Head of caudate nucleus (tissue), 42 donors: ENCODE measurements around the gene RNF166.
"Not testable (repeated sequence)": the region's sequence is repeated elsewhere in the genome, so short reads cannot be mapped to it uniquely, and the experiment has no call there.

Experiments used
- DNase-seq, 42 donors: peaks; one replicate each; pipeline versions ENCODE4 v3.0.0 to v3.0.0-alpha.2; 2020 to 2021; ENCODE audit warnings: mixed read lengths in 7 of 42
- intact Hi-C: fragments of 100-400 bp; cut with DNase I; formaldehyde crosslinking; loops from one replicate; pipeline ENCODE4 v1.15.0; 2022

The RNF166 gene

DNA sequence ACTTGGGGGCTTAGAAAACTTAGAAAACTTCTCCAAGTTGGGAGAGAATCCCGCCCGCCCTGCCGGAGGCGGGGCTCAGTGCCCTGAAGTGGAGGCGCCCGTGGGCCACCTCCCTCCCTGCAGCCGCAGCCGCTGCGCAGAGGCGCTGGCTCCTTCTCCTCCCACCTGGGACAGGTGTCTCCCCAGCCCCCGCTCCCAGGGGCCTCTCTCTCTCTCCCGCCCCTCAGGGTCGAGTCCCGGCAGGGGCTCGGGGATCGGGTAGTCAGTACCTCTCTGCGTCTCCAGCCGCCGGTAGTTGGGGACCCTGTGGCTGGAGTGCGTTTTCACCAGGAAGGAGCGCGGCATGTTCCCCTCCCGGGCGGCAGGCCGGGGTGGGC is 20.2 kb downstream of the RNF166 start:
- intact Hi-C loops = no loop called here

GRCh38 chr16:88685156-88686061 is 20.8 kb downstream of the RNF166 start:
- intact Hi-C loops = no loop called here
- peak in 19 of 42 donors; percentile 24 to 62 (median 46) for DNase-seq

More for the DNA sequence above, 20.2 kb downstream of the RNF166 start:
- peak in 21 of 42 donors; percentile 29 to 66 (median 48) for DNase-seq

GRCh38 chr16:88684569-88685155 is 21.5 kb downstream of the RNF166 start:
- DNase-seq = no peak
- intact Hi-C loops = no loop called here

- intact Hi-C loops = no loop called here
- DNase-seq = peak; percentile 32 to 86 (median 70)
These were observed 24.3 kb downstream of the RNF166 start for GRCh38 chr16:88681709-88682451.

GRCh38 chr16:88681084-88681680 is 25.0 kb downstream of the RNF166 start:
- DNase-seq = peak in 1 of 42 donors; percentile 19
- intact Hi-C loops = no loop called here

- intact Hi-C loops = no loop called here
- no peak for DNase-seq
These were observed 25.6 kb downstream of the RNF166 start for GRCh38 chr16:88680554-88681083.

DNA sequence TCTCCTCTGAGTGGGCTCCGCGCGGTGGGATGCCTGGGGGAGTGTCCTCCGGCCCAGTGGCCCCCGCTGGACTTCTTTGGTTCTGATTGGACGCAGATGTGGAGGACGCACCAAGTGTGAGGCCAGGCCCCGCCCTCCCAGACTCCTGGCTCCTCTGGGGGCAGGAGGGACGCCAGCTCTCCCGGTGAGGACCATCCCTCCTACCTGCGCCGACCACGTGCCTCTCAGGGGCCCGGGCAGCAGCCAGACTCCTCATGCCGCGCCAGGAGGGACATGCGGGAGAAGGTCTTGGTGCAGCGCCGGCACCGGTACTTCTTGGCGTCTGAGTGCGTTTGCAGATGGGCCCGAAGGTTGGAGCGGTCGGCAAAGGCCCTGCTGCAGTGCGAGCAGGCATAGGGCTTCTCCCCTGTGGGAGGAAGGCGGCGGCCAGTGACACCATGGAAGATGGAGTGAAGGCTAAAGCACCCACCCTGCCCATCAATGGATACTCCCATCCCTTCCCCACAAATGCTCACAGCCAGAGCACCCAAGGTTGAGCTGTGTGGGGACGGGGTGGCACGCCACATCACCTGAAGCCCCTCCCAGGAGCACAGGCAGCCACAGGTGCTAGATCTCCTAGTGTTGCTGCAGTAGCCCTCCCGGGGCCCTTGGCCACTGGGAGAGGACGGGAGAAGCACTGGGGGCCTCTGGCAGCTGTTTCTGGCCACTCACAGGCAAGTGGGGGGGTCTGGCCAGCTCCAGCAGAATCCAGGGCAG is 27.8 kb downstream of the RNF166 start:
- intact Hi-C loops = no loop called here
- no peak for DNase-seq

DNA sequence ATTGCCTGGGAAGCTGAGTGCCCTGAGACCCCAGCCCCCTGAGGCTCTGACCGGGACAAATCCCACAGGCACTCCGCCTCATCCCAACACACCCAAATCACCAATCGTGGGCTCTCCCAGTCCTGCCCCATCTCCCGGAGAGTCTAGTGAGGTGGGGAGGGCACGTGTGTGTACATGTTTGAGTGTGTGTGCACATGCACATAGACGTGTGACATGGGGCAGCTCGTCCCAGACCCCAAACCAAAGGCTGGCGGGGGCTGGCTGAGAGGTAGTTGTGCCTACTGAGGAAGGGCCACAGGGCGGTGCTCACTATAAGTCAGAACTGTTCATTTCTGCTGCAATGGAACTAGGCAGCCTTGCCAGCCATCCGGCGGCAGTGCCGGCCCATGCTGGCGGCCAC is 28.5 kb downstream of the RNF166 start:
- DNase-seq = no peak
- intact Hi-C loops = no loop called here

DNA sequence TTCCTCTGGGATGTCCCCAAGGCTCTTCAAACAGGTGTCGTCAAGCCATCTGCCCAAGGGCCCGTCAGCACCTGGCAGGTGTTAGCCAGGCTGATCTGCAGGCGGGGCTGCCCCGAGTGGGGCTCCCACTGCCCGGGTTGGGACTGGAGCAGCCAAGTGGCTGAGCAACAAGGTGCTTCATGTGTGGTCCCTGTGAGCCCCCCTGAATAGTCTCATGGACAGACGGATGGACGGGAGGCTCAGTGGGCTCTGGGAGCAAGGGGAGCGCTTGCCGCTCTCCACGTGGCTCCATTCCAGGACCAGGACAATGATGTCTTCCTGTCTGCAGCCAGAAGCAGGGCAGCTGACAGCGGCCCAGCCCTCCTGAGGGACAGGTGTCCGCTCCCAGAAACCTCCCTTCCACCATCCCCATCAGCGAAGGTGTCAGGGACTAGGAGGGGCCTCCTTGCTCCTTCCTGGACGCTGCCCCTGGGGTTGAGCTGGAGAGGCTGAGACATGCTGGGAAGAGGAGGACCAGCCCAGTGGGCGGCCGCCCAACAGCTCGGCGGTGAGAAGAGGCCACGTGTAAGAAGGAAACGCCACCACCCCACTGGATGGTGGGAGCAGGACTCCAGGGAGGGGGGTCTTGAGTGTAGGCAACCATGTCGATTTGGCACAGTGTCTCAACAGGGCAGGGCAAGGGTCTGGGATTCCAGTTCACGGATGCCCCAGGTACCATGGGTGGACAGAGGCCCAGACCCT is 29.5 kb downstream of the RNF166 start:
- no peak for DNase-seq
- intact Hi-C loops = no loop called here

- DNase-seq = no peak
- intact Hi-C loops = no loop called here
These were observed 32.4 kb downstream of the RNF166 start for GRCh38 chr16:88673716-88674379.

- DNase-seq = peak in 28 of 42 donors; percentile 28 to 77 (median 52)
- intact Hi-C loops = no loop called here
These were observed 33.4 kb downstream of the RNF166 start for GRCh38 chr16:88672776-88673175.

DNA sequence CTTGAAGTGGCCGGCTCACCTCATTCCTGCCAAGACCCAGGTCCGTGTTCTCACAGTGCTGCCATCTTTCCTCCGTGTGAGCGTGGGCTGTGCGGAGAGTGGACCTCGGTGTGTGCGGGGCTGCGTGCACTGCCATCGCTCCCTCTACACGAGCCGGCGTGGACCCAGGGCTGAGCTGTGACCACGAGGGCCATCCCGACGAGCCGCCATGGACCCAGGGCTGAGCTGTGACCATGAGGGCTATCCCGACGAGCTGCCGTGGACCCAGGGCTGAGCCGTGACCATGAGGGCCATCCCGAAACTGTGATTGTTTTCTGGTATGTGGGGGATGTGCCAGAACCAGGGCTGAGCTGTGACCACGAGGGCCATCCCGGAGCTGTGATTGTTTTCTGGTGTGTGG is 34.4 kb downstream of the RNF166 start:
- DNase-seq = no peak
- intact Hi-C loops = no loop called here

DNA sequence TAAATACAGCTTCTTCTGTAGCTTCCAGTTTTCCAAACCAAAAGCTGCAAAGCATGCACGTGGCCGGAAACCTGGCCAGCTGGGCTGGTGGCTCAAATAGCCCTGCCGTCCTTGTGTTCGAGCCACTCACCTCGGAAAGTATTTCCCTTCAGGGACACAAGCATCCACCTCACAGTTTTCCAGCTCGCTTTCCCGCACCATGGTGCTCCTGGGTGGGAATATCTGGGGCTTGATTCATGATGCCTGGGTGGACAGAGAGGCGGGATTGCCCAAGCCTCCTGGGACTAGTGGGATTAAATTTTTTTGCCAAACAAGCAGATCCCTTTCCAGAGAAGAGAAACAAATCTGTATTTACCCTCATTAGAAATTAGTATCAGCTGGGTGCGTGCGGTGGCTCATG is 36.2 kb downstream of the RNF166 start:
- DNase-seq = no peak
- intact Hi-C loops = loop anchor here (10.0 kb wide), 1 partner anchor 95 kb away; the partner anchor contains the start of gene ZC3H18

- DNase-seq = not testable (repeated sequence)
- intact Hi-C loops = loop anchor here (10.0 kb wide), 1 partner anchor 95 kb away; the partner anchor contains the start of gene ZC3H18
These were observed 36.7 kb downstream of the RNF166 start for GRCh38 chr16:88669493-88669892.

DNA sequence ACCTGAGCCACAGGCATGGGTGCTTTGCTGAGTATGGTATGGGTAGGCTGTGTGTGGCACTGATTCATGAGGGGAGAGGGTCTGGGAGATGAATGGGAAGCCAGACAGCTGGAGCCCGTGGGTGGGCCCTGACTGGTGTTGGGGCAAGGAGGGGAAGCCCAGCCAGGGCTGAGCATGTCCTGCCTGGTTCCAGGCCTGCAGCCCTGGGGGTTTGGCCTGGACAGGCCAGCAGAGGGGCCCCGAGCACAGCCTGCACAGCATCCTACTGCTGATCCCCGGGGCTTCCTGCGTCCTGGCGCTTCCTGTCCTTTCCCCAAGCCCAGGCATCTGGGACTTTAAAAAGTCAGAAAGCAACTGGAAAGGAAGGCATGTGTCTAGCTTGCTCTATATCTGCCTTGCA is 38.7 kb downstream of the RNF166 start:
- DNase-seq = no peak
- intact Hi-C loops = loop anchor here (10.0 kb wide), 1 partner anchor 93 kb away; the partner anchor contains the start of gene ZC3H18

- DNase-seq = no peak
- intact Hi-C loops = loop anchor here (10.0 kb wide), 1 partner anchor 91 kb away; the partner anchor contains the start of gene ZC3H18
These were observed 40.6 kb downstream of the RNF166 start for GRCh38 chr16:88665570-88665969.

DNA sequence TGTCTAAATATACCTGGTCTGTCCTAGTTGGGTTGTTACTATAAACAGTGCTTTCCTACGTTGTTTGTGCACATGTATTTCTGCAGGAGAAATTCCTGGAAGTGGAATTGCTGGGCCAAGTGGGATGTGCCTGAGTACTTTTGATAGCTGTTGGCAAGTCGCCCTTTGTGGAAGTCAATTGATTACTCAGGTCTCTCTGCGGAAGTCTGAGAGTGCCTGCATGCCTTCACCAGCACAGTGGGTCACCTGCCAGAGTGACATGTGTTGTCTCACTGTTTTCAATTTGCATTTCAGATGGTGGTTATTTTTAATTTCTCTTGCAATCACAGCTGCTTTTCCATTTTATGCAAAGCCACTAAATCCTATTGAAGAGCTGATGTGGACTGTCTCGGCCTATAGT is 41.1 kb downstream of the RNF166 start:
- DNase-seq = no peak
- intact Hi-C loops = loop anchor here (10.0 kb wide), 1 partner anchor 90 kb away; the partner anchor contains the start of gene ZC3H18
